H9 (cell line): Measurements from ENCODE around the gene SYT17. TPM values are rescaled to one million over a fixed set of nuclear protein-coding genes. Genes with fewer than 3 reads are reported as not detected.
A peak's percentile ranks its signal among the peaks of the same experiment; 100 is the strongest.

Experiments used
- DNase-seq: peaks from one replicate; pipeline ENCODE4 v3.0.0-alpha.2; 2017
- H2AFZ ChIP-seq: one replicate; pipeline ENCODE4 v1.6.1; 2013; ENCODE audit warnings: mild to moderate bottlenecking, low read length, control low read depth, moderate library complexity
- H2AK5ac ChIP-seq: 2 replicates; pipeline ENCODE4 v1.6.1; 2013; ENCODE audit warnings: low read length, control low read depth, mixed read lengths; ENCODE audit not compliant: insufficient read length
- H2BK120ac ChIP-seq: one replicate; pipeline ENCODE4 v1.6.1; 2013; ENCODE audit warnings: low read depth, mild to moderate bottlenecking, low read length, control low read depth, inconsistent platforms; ENCODE audit not compliant: poor library complexity, severe bottlenecking
- H2BK12ac ChIP-seq: 2 replicates; pipeline ENCODE4 v1.6.1; 2013; ENCODE audit warnings: low read length, control low read depth, mixed read lengths, low read depth; ENCODE audit not compliant: insufficient read length
- H2BK15ac ChIP-seq: 2 replicates; pipeline ENCODE4 v1.6.1; 2013; ENCODE audit warnings: low read depth, low read length, control low read depth
- H2BK20ac ChIP-seq: one replicate; pipeline ENCODE4 v1.6.1; 2013; ENCODE audit warnings: low read depth, mild to moderate bottlenecking, low read length, control low read depth, inconsistent platforms; ENCODE audit not compliant: poor library complexity, severe bottlenecking
- H2BK5ac ChIP-seq: 2 replicates; pipeline ENCODE4 v1.6.1; 2013; ENCODE audit warnings: low read length, control low read depth, mixed read lengths; ENCODE audit not compliant: insufficient read length
- H3K14ac ChIP-seq: 2 replicates; pipeline ENCODE4 v1.6.1; 2013; ENCODE audit warnings: low read length, control low read depth; ENCODE audit not compliant: insufficient read depth
- H3K18ac ChIP-seq: 2 replicates; pipeline ENCODE4 v1.6.1; 2013; ENCODE audit warnings: low read depth, mild to moderate bottlenecking, mixed read lengths, low read length, control low read depth; ENCODE audit not compliant: insufficient read length
- H3K23ac ChIP-seq: 2 replicates; pipeline ENCODE4 v1.6.1; 2013; ENCODE audit warnings: low read length, control low read depth, mixed read lengths, low read depth; ENCODE audit not compliant: insufficient read length
- H3K23me2 ChIP-seq: 2 replicates; pipeline ENCODE4 v1.6.1; 2013; ENCODE audit warnings: low read depth, mild to moderate bottlenecking, mixed read lengths, low read length, control low read depth; ENCODE audit not compliant: insufficient read length, poor library complexity, severe bottlenecking
- H3K27ac ChIP-seq: 2 replicates; pipeline ENCODE4 v1.5.1; 2013; ENCODE audit warnings: low read length, control low read depth, mixed read lengths, low read depth; ENCODE audit not compliant: insufficient read length
- H3K27me3 ChIP-seq: 2 replicates; pipeline ENCODE4 v1.6.1; 2013; ENCODE audit warnings: low read length, control low read depth, inconsistent platforms; ENCODE audit not compliant: insufficient read depth
- H3K4ac ChIP-seq: 2 replicates; pipeline ENCODE4 v1.6.1; 2013; ENCODE audit warnings: low read depth, mild to moderate bottlenecking, control low read depth, inconsistent platforms, low read length, moderate library complexity
- H3K4me1 ChIP-seq: 2 replicates; pipeline ENCODE4 v1.6.1; 2013; ENCODE audit warnings: low read length, control low read depth, inconsistent platforms; ENCODE audit not compliant: insufficient read depth
- H3K4me2 ChIP-seq: 2 replicates; pipeline ENCODE4 v1.6.1; 2013; ENCODE audit warnings: low read length, control low read depth, mixed read lengths; ENCODE audit not compliant: insufficient read length, insufficient read depth
- H3K56ac ChIP-seq: 2 replicates; pipeline ENCODE4 v1.6.1; 2013; ENCODE audit warnings: low read depth, mild to moderate bottlenecking, mixed read lengths, low read length, control low read depth; ENCODE audit not compliant: insufficient read length
- H3K79me1 ChIP-seq: 2 replicates; pipeline ENCODE4 v1.6.1; 2013; ENCODE audit warnings: low read depth, mild to moderate bottlenecking, moderate library complexity, low read length, control low read depth, inconsistent platforms; ENCODE audit not compliant: insufficient read depth, poor library complexity, severe bottlenecking
- H3K79me2 ChIP-seq: 2 replicates; pipeline ENCODE4 v1.6.1; 2013; ENCODE audit warnings: low read length, control low read depth, inconsistent platforms; ENCODE audit not compliant: insufficient read depth
- H3K9ac ChIP-seq: 2 replicates; pipeline ENCODE4 v1.6.1; 2013; ENCODE audit warnings: low read length, control low read depth, mixed read lengths; ENCODE audit not compliant: insufficient read length; ENCODE audit errors: extremely low read depth
- H3K9me3 ChIP-seq: one replicate; pipeline ENCODE4 v1.6.1; 2013; ENCODE audit warnings: low read depth, low read length, inconsistent platforms; ENCODE audit not compliant: control insufficient read depth
- H3T11ph ChIP-seq: one replicate; pipeline ENCODE4 v1.6.1; 2013; ENCODE audit warnings: mild to moderate bottlenecking, low read length, control low read depth, inconsistent platforms
- H4K20me1 ChIP-seq: one replicate; pipeline ENCODE4 v1.6.1; 2013; ENCODE audit not compliant: control insufficient read depth, insufficient read length, insufficient read depth
- H4K5ac ChIP-seq: 2 replicates; pipeline ENCODE4 v1.6.1; 2013; ENCODE audit warnings: low read depth, mild to moderate bottlenecking, mixed read lengths, low read length, control low read depth; ENCODE audit not compliant: insufficient read length
- H4K8ac ChIP-seq: replicated peaks from 2 replicates; pipeline ENCODE4 v1.6.1; 2013; ENCODE audit warnings: low read length, control low read depth, mixed read lengths, low read depth; ENCODE audit not compliant: insufficient read length
- H4K91ac ChIP-seq: 2 replicates; pipeline ENCODE4 v1.6.1; 2013; ENCODE audit warnings: low read depth, mild to moderate bottlenecking, moderate library complexity, mixed read lengths, low read length, control low read depth; ENCODE audit not compliant: insufficient read length
- H3K27ac Mint-ChIP-seq, 3 experiments: 2 replicates in 2 of 3; 3 replicates in 1 of 3; pipeline ENCODE4 v1.8.0; 2020 to 2021; ENCODE audit warnings: mixed read lengths in 3 of 3, mild to moderate bottlenecking in 1 of 3, moderate library complexity in 1 of 3
- H3K27me3 Mint-ChIP-seq: 2 replicates; pipeline ENCODE4 v1.8.0; 2021; ENCODE audit warnings: low read depth, mild to moderate bottlenecking, moderate library complexity, mixed read lengths
- H3K36me3 Mint-ChIP-seq, 3 experiments: 2 replicates in 2 of 3; 3 replicates in 1 of 3; pipeline ENCODE4 v1.8.0; 2020 to 2021; ENCODE audit warnings: low read depth in 3 of 3, mixed read lengths in 3 of 3; ENCODE audit not compliant: insufficient read depth in 1 of 3
- H3K4me1 Mint-ChIP-seq, 2 experiments: 2 replicates each; pipeline ENCODE4 v1.8.0; 2020; ENCODE audit warnings: mixed read lengths in 2 of 2
- H3K4me3 Mint-ChIP-seq, 2 experiments: 2 replicates in 1 of 2; 3 replicates in 1 of 2; pipeline ENCODE4 v1.8.0; 2020 to 2021; ENCODE audit warnings: mild to moderate bottlenecking in 2 of 2, mixed read lengths in 2 of 2, moderate library complexity in 1 of 2
- H3K9me3 Mint-ChIP-seq, 2 experiments: 2 replicates in 1 of 2; 3 replicates in 1 of 2; pipeline ENCODE4 v1.8.0; 2020; ENCODE audit warnings: mild to moderate bottlenecking in 2 of 2, mixed read lengths in 2 of 2, moderate library complexity in 1 of 2
- CTCF ChIP-seq: fragments of 200-600 bp; sonication (generic); conservative IDR thresholded peaks from 3 replicates; pipeline ENCODE4 v1.8.0; 2021; ENCODE audit warnings: antibody characterized with exemption, mild to moderate bottlenecking
- WGBS: extraction: QIAGEN DNeasy Blood & Tissue Kit; methylation state at CpG from one replicate; pipeline ENCODE4 v1.1.7; 2013; ENCODE audit warnings: missing lambda C conversion rate, low lambda C conversion rate, mixed read lengths; ENCODE audit not compliant: insufficient read length; ENCODE audit errors: extremely low coverage; 5-methylcytosine and 5-hydroxymethylcytosine counted together
- total RNA-seq: library from RNA; stranded (reverse); gene quantifications from 2 replicates; pipeline ENCODE4 v1.2.1, GENCODE V29; 2021

The SYT17 gene
- total RNA-seq, 1 experiment from 2014 or later, result 3.0 TPM

- H2BK15ac ChIP-seq, result no peak overlapping the region
- peaks cover 8 to 11% of the 10 kb centered on the region in 2 experiments for H3K4me1 Mint-ChIP-seq
- no CpG with 5 or more reads among the region's 8 CpGs for WGBS
- H3K9me3 Mint-ChIP-seq, result peaks cover 5% of the 10 kb centered on the region in 2 experiments
- TF ChIP-seq CTCF, result no peak
- no peaks in the 10 kb centered on the region for H3K79me2 ChIP-seq
- no peak overlapping the region for H3K4me2 ChIP-seq
- no peak overlapping the region for H4K8ac ChIP-seq
- no peaks in the 10 kb centered on the region for H3K27me3 ChIP-seq
- no peak overlapping the region for H2AFZ ChIP-seq
- no peak overlapping the region for H2BK120ac ChIP-seq
- peak; percentile 55 for DNase-seq
- no peak overlapping the region for H3T11ph ChIP-seq
- no peak overlapping the region for H2BK20ac ChIP-seq
- H4K5ac ChIP-seq, result no peak overlapping the region
- H3K4me1 ChIP-seq, result no peaks in the 10 kb centered on the region
- no peak overlapping the region for H3K4ac ChIP-seq
- no peak overlapping the region for H3K4me3 Mint-ChIP-seq
- H2AK5ac ChIP-seq, result no peak overlapping the region
- H3K9me3 ChIP-seq, result peaks cover 2% of the 10 kb centered on the region
- H4K91ac ChIP-seq, result no peak overlapping the region
- H3K23me2 ChIP-seq, result no peaks in the 10 kb centered on the region
- H3K27ac Mint-ChIP-seq, result no peak overlapping the region
- H3K27ac ChIP-seq, result no peak overlapping the region
- H3K36me3 Mint-ChIP-seq, result peaks cover 2 to 6% (median 5%) of the 10 kb centered on the region in 3 experiments; a peak in 6 of 7 replicates
- no peaks in the 10 kb centered on the region for H4K20me1 ChIP-seq
- no peak overlapping the region for H3K23ac ChIP-seq
- no peak overlapping the region for H3K18ac ChIP-seq
- H3K14ac ChIP-seq, result no peak overlapping the region
- H3K56ac ChIP-seq, result no peak overlapping the region
- no peaks in the 10 kb centered on the region for H3K27me3 Mint-ChIP-seq
- no peaks in the 10 kb centered on the region for H3K79me1 ChIP-seq
- H3K9ac ChIP-seq, result no peak overlapping the region
- no peak overlapping the region for H2BK5ac ChIP-seq
- no peak overlapping the region for H2BK12ac ChIP-seq
Measured at GRCh38 chr16:19307587-19308241, 139.7 kb downstream of the SYT17 start.
